ENCODE data around the gene ATP12A.

GRCh38 chr13:24684600-24684998 lies 4.4 kb downstream of the ATP12A start:
- TF ChIP-seq CTCF (IDR thresholded peaks at IDR 0.05 in 4 of 5, conservative IDR thresholded peaks at IDR 0.05 in 1 of 5) (no peak), POLR2A (IDR thresholded peaks at IDR 0.05) (no peak)

All from gastrocnemius medialis (tissue), 4 donors.